ENCODE data around the gene SMIM14. TPM values are rescaled to one million over a fixed set of nuclear protein-coding genes. Genes with fewer than 3 reads are reported as not detected.
"Not testable (repeated sequence)": the region's sequence is repeated elsewhere in the genome, so short reads cannot be mapped to it uniquely, and the experiment has no call there.

SMIM14 gene
- total and polyA plus RNA-seq, 9 of the 15 experiments (the other 6 are each of a cell fraction or from before 2014, with no cell fraction given): 0.98 to 3.7 (median 2.2) TPM

DNA sequence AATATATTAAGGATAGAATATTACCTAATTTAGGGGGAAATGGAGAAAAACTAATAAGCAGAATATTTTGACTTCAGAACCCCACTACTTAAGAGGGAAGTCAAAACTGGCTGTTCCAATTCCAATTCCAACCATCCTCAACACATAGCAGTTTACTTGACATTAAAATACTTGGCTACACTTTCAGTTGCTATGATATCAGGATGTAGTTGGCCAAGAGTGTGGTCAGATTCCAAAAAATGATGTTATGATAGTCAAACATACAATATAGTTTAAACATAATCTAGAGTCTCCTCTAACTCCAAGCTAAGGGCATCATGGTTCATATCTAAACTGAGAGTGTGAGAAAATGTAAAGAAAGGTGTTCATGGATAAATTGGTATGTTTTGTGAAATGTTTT, 16.5 kb upstream of the SMIM14 start (continued):
- no peak for TF ChIP-seq ZNF224 (CRISPR knock-in tag; IDR thresholded peaks at IDR 0.05)
- TF ChIP-seq ZNF347 (CRISPR knock-in tag; IDR thresholded peaks at IDR 0.05; ENCODE audit: low read depth): no peak
- TF ChIP-seq, protein P1, sequence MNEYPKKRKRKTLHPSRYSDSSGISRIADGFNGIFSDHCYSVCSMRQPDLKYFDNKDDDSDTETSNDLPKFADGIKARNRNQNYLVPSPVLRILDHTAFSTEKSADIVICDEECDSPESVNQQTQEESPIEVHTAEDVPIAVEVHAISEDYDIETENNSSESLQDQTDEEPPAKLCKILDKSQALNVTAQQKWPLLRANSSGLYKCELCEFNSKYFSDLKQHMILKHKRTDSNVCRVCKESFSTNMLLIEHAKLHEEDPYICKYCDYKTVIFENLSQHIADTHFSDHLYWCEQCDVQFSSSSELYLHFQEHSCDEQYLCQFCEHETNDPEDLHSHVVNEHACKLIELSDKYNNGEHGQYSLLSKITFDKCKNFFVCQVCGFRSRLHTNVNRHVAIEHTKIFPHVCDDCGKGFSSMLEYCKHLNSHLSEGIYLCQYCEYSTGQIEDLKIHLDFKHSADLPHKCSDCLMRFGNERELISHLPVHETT (CRISPR knock-in tag; conservative IDR thresholded peaks at IDR 0.05 in 1 of 2, IDR thresholded peaks at IDR 0.05 in 1 of 2): no peak
- TF ChIP-seq, protein P2, sequence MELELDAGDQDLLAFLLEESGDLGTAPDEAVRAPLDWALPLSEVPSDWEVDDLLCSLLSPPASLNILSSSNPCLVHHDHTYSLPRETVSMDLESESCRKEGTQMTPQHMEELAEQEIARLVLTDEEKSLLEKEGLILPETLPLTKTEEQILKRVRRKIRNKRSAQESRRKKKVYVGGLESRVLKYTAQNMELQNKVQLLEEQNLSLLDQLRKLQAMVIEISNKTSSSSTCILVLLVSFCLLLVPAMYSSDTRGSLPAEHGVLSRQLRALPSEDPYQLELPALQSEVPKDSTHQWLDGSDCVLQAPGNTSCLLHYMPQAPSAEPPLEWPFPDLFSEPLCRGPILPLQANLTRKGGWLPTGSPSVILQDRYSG (tag; conservative IDR thresholded peaks at IDR 0.05; ENCODE audit: low read depth): no peak
- TF ChIP-seq ZNF134 (CRISPR knock-in tag; conservative IDR thresholded peaks at IDR 0.05): no peak
- TF ChIP-seq ZNF316 (IDR thresholded peaks at IDR 0.05): no peak
- no peak for TF ChIP-seq SIN3B (IDR thresholded peaks at IDR 0.05; ENCODE audit: low read depth)
- TF ChIP-seq, protein P3, sequence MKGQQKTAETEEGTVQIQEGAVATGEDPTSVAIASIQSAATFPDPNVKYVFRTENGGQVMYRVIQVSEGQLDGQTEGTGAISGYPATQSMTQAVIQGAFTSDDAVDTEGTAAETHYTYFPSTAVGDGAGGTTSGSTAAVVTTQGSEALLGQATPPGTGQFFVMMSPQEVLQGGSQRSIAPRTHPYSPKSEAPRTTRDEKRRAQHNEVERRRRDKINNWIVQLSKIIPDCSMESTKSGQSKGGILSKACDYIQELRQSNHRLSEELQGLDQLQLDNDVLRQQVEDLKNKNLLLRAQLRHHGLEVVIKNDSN (CRISPR knock-in tag; IDR thresholded peaks at IDR 0.05): no peak
- no peak for TF ChIP-seq RFX5 (IDR thresholded peaks at IDR 0.05; ENCODE audit: low read depth, low read length)

DNA sequence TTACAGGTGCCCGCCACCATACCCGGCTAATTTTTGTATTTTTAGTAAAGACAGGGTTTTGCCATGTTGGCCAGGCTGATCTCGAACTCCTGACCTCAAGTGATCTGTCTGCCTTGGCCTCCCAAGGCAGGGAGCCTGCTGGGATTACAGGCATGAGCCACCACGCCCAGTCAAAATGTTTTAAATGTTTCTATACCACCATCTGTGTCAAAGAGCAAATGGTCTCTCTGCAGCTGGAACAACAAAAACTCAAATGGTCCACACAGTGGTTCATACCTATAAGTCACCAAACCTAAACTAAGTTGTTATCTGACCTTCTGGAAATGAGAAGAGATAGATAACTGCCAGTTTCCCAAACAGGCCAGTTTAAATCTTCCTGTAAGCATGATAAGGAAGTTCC, 12.9 kb upstream of the SMIM14 start:
- H3K36me3 ChIP-seq (ENCODE audit: control insufficient read depth, insufficient read depth, low read length); in situ Hi-C loops (cut with MboI); H3K4me3 ChIP-seq; H3K4me1 ChIP-seq (replicated peaks in 1 of 2; ENCODE audit: control insufficient read depth in 2 of 2, insufficient read depth in 2 of 2, low read length in 2 of 2); ATAC-seq; H3K9ac ChIP-seq (ENCODE audit: insufficient read depth in 1 of 2, low read depth in 2 of 2, low read length in 2 of 2); intact Hi-C loops (cut with micrococcal nuclease); H3K9me3 ChIP-seq (replicated peaks; ENCODE audit: control insufficient read depth, insufficient read depth, low read depth, low read length); H3K27me3 ChIP-seq (ENCODE audit: control insufficient read depth in 2 of 2, insufficient read depth in 2 of 2, low read length in 2 of 2); CTCF ChIA-PET (ENCODE audit: low intra/inter-chr PET ratio); H2AFZ ChIP-seq (ENCODE audit: low read depth, low read length); POLR2A ChIA-PET; H4K20me1 ChIP-seq (replicated peaks; ENCODE audit: control insufficient read depth, insufficient read depth, low read length); H3K27ac ChIP-seq (ENCODE audit: extremely low read depth, low read depth, low read length); FAIRE-seq; H3K4me2 ChIP-seq (ENCODE audit: insufficient read depth, low read length); DNase-seq (ENCODE audit: extremely low read depth in 1 of 4, low spot score in 3 of 4); BruUV-seq (replicated peaks); H3K9me1 ChIP-seq (ENCODE audit: control insufficient read depth, insufficient read depth, low read length); H3K79me2 ChIP-seq (ENCODE audit: control insufficient read depth, insufficient read depth, low read length): not testable (repeated sequence)
- 34% methylated on average over 4 of the region's 4 CpGs for WGBS (ENCODE audit: insufficient coverage, low coverage, missing lambda C conversion rate)

Data from K562 (cell line).